IMR-90 (cell line): ENCODE measurements around the gene CCL28.

Experiments used
- BHLHE40 ChIP-seq: fragments of 150-350 bp; IDR thresholded peaks from 2 replicates; pipeline ENCODE4 v1.6.1; 2016; ENCODE audit warnings: mild to moderate bottlenecking, low read depth, low read length
- CEBPB ChIP-seq: IDR thresholded peaks from 2 replicates; pipeline ENCODE4 v1.6.1; 2012; ENCODE audit warnings: low read depth, low read length, improper control_type of control experiment
- CHD1 ChIP-seq: IDR thresholded peaks from 2 replicates; pipeline ENCODE4 v1.6.1; 2012; ENCODE audit warnings: low read depth, low read length, improper control_type of control experiment
- ELK1 ChIP-seq: fragments of 150-350 bp; IDR thresholded peaks from 2 replicates; pipeline ENCODE4 v1.6.1; 2016; ENCODE audit warnings: low read depth, mild to moderate bottlenecking, low read length, moderate library complexity, borderline replicate concordance
- FOS ChIP-seq: fragments of 150-350 bp; IDR thresholded peaks from 2 replicates; pipeline ENCODE4 v1.6.1; 2016; ENCODE audit warnings: low read depth, low read length
- MAFK ChIP-seq: IDR thresholded peaks from 2 replicates; pipeline ENCODE4 v1.6.1; 2012; ENCODE audit warnings: low read depth, low read length, improper control_type of control experiment
- POLR2A ChIP-seq: IDR thresholded peaks from 2 replicates; pipeline ENCODE4 v1.6.1; 2012; ENCODE audit warnings: mild to moderate bottlenecking, low read depth, low read length
- RAD21 ChIP-seq: IDR thresholded peaks from 2 replicates; pipeline ENCODE4 v1.6.1; 2012; ENCODE audit warnings: low read length, improper control_type of control experiment
- TF ChIP-seq, protein P1 (sequence below): fragments of 150-350 bp; IDR thresholded peaks from 2 replicates; pipeline ENCODE4 v1.6.1; 2017; ENCODE audit warnings: mild to moderate bottlenecking, antibody characterized with exemption, low read length, low read depth
- TF ChIP-seq, protein P2 (sequence below): conservative IDR thresholded peaks from 2 replicates; pipeline ENCODE4 v1.5.1; 2012; ENCODE audit warnings: mild to moderate bottlenecking, low read depth, low read length, improper control_type of control experiment

GRCh38 chr5:43396762-43397304 is 15.4 kb downstream of the CCL28 start:
- TF ChIP-seq RAD21, result no peak
- no peak for TF ChIP-seq ELK1
- TF ChIP-seq, protein P1, sequence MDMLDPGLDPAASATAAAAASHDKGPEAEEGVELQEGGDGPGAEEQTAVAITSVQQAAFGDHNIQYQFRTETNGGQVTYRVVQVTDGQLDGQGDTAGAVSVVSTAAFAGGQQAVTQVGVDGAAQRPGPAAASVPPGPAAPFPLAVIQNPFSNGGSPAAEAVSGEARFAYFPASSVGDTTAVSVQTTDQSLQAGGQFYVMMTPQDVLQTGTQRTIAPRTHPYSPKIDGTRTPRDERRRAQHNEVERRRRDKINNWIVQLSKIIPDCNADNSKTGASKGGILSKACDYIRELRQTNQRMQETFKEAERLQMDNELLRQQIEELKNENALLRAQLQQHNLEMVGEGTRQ, result no peak
- TF ChIP-seq, protein P2, sequence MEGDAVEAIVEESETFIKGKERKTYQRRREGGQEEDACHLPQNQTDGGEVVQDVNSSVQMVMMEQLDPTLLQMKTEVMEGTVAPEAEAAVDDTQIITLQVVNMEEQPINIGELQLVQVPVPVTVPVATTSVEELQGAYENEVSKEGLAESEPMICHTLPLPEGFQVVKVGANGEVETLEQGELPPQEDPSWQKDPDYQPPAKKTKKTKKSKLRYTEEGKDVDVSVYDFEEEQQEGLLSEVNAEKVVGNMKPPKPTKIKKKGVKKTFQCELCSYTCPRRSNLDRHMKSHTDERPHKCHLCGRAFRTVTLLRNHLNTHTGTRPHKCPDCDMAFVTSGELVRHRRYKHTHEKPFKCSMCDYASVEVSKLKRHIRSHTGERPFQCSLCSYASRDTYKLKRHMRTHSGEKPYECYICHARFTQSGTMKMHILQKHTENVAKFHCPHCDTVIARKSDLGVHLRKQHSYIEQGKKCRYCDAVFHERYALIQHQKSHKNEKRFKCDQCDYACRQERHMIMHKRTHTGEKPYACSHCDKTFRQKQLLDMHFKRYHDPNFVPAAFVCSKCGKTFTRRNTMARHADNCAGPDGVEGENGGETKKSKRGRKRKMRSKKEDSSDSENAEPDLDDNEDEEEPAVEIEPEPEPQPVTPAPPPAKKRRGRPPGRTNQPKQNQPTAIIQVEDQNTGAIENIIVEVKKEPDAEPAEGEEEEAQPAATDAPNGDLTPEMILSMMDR, result no peak
- no peak for TF ChIP-seq FOS
- TF ChIP-seq CHD1, result no peak
- TF ChIP-seq POLR2A, result no peak
- no peak for TF ChIP-seq CEBPB
- no peak for TF ChIP-seq BHLHE40
- TF ChIP-seq MAFK, result no peak
